BJ (cell line): ENCODE results near the gene CENPO. TPM values are rescaled to one million over a fixed set of nuclear protein-coding genes. Genes with fewer than 3 reads are reported as not detected.

Source experiments
- CTCF ChIA-PET: fragments of 350-600 bp; formaldehyde crosslinking; extraction: SDS; loops from one replicate; lab custom pipeline; 2021; ENCODE audit warnings: antibody characterized with exemption, inconsistent platforms; lab: Yijun Ruan, JAX
- POLR2A ChIA-PET: fragments of 300-600 bp; sonication (Branson Sonifier 250); formaldehyde crosslinking; extraction: SDS; loops from one replicate; lab custom pipeline; 2021; ENCODE audit warnings: antibody characterized with exemption; lab: Charles Lee
- DNase-seq: peaks from one replicate; pipeline ENCODE4 v3.0.0-alpha.2; 2011; ENCODE audit warnings: low read depth
- H3K27me3 ChIP-seq: 2 replicates; pipeline ENCODE4 v1.6.0; 2011; ENCODE audit warnings: low read length; ENCODE audit not compliant: control insufficient read depth, insufficient read depth
- H3K36me3 ChIP-seq: 2 replicates; pipeline ENCODE4 v1.5.1; 2011; ENCODE audit warnings: low read length; ENCODE audit not compliant: control insufficient read depth, insufficient read depth
- H3K4me3 ChIP-seq: 2 replicates; pipeline ENCODE4 v1.5.1; 2011; ENCODE audit warnings: low read depth, mild to moderate bottlenecking, control low read depth, low read length
- CTCF ChIP-seq: IDR thresholded peaks from 2 replicates; pipeline ENCODE4 v1.5.1; 2011; ENCODE audit warnings: low read depth, mild to moderate bottlenecking, control low read depth, inconsistent platforms, low read length, moderate library complexity; ENCODE audit not compliant: insufficient read depth
- polyA plus RNA-seq: library from polyadenylated mRNA; depleted of rRNA; stranded (reverse); fragments of >200 nt; gene quantifications from 2 replicates; pipeline ENCODE4 v1.2.3, GENCODE V29; 2011

CENPO gene
- polyA plus RNA-seq, 1 experiment = 19.4 TPM

DNA sequence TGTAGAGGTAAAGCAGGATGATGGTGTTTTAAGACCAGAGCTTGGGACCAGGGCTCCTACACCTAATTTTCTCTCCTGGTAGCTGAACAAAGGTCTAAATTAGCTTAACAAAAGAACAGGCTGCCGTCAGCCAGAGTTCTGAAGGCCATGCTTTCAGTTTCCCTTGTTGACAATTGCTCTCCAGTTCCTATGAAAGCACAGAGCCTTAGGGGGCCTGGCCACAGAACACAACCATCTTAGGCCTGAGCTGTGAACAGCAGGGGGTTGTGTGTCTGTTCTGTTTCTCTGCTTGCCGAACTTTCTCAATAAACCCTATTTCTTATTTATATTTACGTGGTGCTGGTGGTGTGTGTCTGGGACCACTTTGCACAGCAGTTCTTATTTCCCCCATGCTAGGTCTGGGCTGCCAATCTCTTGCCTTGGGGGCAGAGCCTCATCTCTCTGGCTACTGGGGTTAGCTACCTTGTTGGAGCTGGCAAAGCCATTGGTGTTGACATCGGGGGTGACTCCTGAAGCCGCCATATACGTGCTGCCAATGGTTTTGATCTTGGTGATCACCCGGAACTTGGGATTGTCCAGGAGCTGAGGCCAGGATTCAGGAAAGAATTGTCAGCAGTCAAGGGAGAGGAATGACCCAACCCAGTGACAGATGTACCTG lies 29.0 kb downstream of the CENPO start:
- POLR2A ChIA-PET = no interaction called here
- peaks cover 15% of the 10 kb centered on the region for H3K36me3 ChIP-seq

GRCh38 chr2:24824071-24824588 lies 30.9 kb downstream of the CENPO start:
- TF ChIP-seq CTCF = no peak
- DNase-seq = no peak
- peaks cover 15% of the 10 kb centered on the region for H3K36me3 ChIP-seq
- no peak overlapping the region for H3K4me3 ChIP-seq
- POLR2A ChIA-PET = no interaction called here
- CTCF ChIA-PET = interaction anchor here (1.0 to 5.4 kb wide), 4 partner anchors 211 to 419 kb away, joined by 3 to 34 read pairs (median 6); no protein-coding TSS in a partner anchor
- no peaks in the 10 kb centered on the region for H3K27me3 ChIP-seq

More for the DNA sequence above, 29.0 kb downstream of the CENPO start:
- Histone ChIP-seq H3K4me3 (no peak overlapping the region), H3K27me3 (no peaks in the 10 kb centered on the region)
- TF ChIP-seq CTCF = no peak
- CTCF ChIA-PET = interaction anchor here (0.6 to 4.1 kb wide), 2 partner anchors 411 to 412 kb away, joined by 3 to 20 read pairs; no protein-coding TSS in a partner anchor
- DNase-seq = no peak

- Histone ChIP-seq H3K4me3 (no peak overlapping the region), H3K27me3 (no peaks in the 10 kb centered on the region), H3K36me3 (peaks cover 11% of the 10 kb centered on the region)
- POLR2A ChIA-PET = no interaction called here
- DNase-seq = no peak
- TF ChIP-seq CTCF = peak; percentile 57
- CTCF ChIA-PET = interaction anchor here (1.1 to 8.1 kb wide), 6 partner anchors 10 to 421 kb away, joined by 3 to 76 read pairs (median 22); no protein-coding TSS in a partner anchor
Observed at GRCh38 chr2:24824966-24825882, 32.0 kb downstream of the CENPO start.

GRCh38 chr2:24825883-24826772 lies 32.9 kb downstream of the CENPO start:
- Histone ChIP-seq H3K27me3 (no peaks in the 10 kb centered on the region), H3K4me3 (no peak overlapping the region), H3K36me3 (peaks cover 7% of the 10 kb centered on the region)
- no peak for DNase-seq
- POLR2A ChIA-PET = no interaction called here
- no peak for TF ChIP-seq CTCF
- CTCF ChIA-PET = interaction anchor here (1.1 to 8.1 kb wide), 9 partner anchors 8 to 422 kb away, joined by 3 to 76 read pairs (median 19); partner anchors contain the start of genes CENPO, NCOA1 and PTRHD1
